GM21786 (cell line): Measurements from ENCODE around the gene FER1L5.

Experiments used
- ATAC-seq: cut with Tn5 transposase; IDR thresholded peaks from one replicate; pipeline ENCODE4 v1.9.1; 2021; ENCODE audit not compliant: unreplicated experiment

FER1L5 gene

DNA sequence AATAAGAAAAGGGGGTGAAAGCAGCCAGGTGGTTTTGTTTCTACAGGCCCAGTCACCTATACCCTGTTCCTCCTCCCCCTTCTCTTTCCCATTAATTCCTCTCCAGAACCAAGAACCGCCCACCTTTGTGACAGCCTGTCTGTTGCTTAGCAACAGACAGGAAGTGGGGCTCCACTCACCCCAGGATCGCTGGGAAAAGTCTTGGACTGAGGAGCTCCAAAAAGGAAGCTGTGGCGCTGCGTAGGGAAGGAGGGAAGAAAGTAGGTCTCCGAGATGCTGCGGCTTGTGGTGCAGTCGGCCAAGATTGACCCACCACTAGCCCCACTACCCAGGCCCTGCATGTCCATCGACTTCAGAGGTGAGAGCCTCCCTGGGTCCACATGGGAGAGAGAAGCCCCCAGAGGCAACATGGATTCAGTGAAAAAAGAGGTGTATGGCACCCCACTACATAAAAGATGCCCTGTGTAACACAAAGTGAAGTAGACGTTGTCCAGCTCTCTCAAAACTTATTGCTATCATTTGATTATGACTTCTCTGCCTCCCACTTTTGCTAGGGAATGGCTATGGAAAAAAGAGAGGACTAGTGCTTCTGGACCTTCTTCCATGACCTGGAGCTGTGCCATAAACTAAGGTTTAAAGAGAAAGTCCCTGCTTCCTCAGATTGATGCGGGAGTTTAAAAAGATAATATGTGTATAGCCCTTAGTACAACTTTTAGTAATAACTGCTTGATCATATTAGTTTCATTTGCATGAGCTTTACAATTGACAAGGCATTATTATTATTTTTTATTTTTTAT lies at the start of gene FER1L5:
Gene FER1L5 (plus strand): TSS at position 201 of the 797 bp plus-strand sequence. CDS start 73 bp downstream, at position 274.
- no peak for ATAC-seq

DNA sequence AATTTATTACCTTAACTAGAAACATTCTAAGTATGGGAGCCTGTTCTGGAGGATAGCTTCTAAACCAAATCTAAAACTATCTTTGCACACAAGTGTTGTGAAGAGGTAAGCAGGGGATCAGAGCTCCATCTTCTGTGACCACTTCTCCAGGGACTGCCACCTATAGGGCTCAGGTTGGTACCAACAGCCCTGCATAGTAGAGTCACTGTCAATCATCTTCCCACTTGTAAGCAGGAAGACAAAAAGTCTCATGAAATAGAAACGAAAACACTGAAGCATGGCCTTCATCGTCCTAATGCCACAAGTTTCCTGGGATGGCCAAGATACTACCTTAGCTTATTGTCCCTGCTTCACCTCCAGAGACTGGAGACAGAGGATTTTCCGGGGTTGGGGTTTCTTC lies 48.3 kb upstream of the FER1L5 start:
- no peak for ATAC-seq

DNA sequence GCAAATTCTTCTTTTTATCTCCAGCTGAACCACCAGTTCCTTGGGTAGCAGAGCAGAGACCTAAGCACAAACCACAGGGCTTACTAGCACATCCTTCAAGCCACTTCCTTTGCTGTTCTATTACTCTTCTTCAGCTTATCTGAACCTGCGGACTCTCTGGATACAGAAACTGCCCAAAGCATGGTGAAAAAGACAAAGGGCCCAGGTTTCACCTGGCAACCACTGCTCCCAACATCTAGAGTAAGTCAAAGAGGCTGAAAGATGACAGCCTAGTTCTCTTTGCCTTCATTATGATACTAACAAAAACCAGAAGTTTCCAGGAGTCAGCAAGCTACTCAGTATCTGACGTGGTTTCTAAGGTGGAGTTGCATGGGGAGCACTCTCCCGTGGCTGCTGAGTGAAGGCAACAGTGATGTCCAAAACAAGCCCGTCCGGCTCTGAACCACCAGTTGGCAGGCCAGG lies 47.8 kb upstream of the FER1L5 start:
- ATAC-seq, result no peak

DNA sequence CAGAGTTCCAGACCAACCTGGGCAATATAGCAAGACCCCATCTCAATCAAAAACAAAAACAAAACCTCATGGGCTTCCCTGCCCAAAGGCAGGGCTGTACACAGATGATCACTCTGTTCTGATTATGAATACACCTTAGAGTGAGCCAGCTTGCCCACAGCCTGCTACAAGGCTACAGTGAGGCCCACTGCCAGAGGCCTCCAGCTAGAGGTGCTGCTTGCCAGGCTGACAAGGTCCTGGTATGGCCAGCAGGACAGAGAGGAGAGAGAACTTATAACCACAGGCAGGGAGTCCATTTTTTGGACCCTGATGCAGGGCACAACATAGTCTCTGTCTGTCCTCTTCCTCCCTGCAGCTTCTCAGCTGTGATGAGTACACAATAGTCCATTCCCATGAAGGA lies 46.0 kb upstream of the FER1L5 start:
- no peak for ATAC-seq

DNA sequence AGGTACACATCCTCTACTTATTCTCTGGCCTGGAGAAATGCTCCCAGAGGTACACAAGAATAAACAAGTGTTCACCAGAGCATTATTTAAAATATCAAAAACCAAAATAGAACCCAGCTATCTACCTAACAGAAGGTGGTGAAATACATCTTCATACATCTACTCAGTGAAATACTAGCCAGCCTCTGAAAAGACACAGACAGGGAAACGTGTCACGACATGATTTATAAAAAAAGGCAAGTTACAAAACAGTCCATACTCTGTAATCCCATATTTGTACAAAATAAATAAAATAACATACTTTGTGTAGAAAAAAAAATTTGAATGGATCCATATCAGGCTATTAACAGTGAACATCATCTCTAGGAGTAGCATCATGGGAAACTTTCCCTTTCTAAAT lies 42.6 kb upstream of the FER1L5 start:
- ATAC-seq, result no peak

DNA sequence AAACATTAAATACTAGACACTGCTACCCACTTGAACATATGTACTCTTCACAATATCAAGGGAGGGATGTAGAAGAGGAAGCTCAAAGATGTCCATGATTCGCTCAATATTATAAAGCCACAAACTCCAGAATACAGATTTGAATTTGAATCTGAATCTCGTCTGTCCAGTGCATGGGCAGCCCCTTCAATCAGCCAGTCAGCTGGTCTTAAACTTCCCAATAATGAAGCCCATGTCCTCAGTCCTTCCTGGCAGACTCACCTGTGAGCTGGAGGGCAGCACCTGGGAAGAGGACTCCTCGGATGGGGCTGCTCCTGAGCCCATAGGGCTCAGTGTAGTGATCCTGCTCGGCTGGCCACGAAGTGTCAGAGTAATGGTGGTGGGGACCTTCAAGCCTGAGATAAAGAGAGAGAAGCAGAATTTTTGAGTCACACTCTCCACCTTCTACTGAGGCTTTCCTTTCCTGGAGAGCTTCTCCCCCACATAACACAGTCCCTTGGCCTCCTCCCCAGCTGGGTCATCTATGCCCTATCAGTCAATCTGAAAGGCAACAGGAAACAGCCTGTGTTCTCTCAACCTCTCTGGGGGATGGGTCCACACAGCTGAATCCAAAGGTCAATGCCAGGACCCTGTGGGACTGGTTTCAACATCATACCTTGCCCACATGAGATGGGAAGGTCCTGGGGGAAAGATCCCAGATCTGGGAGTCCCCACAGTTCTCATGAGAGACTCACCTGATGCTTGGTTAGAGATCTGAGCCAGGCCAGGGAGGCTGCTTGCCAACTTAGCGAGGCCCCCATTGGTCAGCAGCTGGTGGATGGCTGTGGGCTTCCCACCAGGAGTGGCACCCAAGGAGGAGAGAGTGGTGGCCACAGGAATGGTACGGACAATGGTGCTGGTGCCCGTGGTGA lies 40.9 kb upstream of the FER1L5 start:
- ATAC-seq, result no peak

DNA sequence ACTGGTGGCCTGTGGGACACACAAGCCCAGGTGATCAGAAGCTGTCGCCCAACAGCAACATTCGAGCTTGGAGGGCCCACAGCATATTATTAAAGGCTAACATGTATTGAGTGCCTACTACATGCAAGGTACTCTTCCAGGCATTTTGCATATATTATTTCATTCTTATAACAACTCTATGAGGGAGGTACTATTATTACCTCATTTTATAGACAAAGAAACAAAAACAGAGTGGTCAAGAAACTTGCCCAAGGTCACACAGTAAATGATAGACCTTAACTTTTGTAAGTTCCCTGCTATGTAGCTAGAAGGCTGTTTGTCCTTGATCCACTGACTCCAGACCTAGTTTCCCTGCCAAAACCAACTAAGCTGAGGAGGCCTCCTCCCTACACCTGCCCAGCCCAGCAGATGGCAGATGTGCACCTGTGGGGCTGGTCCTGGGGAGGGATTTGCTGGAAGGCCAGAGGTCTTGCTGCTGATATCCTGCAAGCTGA lies 40.2 kb upstream of the FER1L5 start:
- no peak for ATAC-seq

DNA sequence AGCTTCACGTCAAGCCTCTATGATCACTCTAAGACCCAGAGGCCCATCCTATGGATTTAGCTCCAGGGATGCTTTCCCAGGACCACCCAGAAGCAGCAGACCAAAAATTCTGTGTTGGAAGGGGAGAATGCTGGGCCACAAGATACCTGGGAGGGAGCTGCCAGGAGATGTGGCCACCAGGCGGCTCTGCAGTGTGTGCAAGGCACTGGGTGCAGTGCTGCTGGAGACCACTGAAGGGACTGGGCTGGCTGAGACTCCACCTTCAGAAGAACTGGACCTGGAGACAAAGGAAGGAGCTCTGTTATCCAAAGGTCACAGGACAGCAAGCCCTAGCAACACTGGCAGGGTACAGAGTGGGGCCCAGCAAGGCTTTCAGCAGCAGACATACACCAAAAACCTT lies 38.5 kb upstream of the FER1L5 start:
- ATAC-seq, result no peak

DNA sequence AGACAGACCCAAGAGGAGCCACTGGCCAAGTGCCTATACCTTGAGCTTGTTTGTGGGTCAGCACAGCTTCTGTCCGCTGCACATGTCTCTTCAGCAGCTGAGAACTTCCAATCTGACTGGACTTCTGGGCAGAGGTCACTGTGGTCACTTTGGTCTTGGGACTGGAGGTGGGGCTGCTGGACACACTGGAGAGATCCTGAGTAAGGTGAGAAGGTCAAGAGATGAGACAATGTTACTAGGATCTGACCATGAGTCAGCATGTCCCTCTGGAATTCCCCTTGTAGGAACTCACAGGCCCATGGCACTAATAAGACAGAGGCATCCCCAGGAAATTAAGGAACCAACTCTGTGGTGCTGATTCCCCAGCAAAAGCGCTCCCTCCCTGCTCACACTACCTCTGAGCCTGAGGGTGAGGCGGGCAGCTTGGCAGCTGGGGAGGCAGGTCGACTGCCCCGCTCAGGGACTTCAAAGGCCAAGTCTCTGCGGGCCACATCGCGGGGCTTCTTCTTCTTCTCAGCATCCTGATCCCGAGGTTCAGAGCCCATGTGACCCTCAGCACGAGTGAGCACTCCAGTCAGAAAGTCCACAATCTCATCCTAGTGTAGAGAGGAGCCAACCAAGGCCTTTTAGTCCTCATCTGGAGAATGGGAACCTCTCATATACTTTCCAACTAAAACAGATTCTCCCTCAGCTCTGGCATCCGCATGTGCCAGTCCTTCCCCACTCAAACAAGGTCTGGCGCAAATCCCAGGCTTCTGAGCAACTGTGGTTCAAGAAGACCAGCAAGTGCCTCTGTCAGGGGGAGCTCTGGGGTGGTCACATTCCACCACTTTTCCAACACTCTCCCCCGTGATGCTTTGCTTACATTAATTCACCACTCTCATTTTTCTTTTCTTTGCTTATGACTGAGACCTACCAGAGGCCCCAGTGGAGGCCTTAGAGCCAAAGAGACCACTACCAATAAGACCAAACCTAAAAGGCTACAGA lies 33.8 kb upstream of the FER1L5 start:
- ATAC-seq, result no peak

DNA sequence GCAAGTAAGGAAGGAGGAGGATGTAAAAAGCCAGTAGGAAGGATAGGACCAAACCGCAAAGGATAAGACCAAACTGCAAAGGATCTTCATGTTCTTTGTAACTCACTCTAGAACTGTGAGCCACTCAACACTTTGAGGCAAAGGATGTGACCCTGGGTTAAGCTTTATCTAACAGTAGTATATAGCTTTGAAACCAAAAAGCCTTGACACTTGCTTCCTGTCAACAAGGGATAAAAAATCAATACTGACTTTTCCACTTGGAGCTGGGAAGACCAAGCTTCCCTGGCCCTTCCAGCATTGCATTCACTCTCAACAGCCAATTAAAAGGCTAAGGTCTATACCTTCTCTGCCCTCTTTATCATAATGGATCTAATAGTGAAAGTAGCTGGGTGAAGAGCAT lies 26.4 kb upstream of the FER1L5 start:
- no peak for ATAC-seq

DNA sequence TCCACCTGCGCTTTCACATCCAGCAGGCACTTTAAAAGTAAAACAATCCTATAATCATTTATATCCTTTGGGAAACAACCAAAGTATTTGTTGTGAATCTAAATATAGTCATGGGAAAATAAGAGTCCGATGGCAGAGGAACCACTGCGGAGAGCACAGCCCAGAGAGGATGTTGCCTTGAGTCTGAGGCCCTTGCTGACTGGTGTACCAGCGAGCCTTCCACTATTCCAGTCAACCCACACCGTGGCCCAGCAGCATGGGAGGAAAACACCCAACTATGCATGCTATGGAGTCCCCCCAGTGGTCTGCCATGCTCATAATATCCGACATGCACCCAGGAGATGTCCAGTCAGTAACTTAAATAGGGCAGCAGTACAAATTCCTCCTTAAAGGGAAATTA lies 26.0 kb upstream of the FER1L5 start:
- ATAC-seq, result no peak

DNA sequence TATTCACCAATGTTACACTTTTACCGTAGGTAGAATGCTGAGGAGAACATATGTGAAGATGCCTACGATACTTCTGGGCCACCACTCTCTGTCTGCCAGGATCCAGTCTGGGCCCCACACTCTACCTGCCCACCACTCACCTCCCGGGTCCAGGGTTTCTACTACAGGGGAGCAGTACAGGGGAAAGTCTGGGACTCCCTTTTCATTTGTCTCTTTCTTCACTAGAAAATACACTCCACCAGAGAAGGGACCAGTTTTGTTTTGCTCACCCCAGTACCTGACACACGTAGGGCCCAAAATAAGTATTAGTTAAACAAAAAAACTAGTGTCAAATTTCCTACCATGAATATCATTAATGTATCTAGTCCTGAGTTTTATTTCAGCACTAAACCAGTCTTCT lies 25.6 kb upstream of the FER1L5 start:
- no peak for ATAC-seq

DNA sequence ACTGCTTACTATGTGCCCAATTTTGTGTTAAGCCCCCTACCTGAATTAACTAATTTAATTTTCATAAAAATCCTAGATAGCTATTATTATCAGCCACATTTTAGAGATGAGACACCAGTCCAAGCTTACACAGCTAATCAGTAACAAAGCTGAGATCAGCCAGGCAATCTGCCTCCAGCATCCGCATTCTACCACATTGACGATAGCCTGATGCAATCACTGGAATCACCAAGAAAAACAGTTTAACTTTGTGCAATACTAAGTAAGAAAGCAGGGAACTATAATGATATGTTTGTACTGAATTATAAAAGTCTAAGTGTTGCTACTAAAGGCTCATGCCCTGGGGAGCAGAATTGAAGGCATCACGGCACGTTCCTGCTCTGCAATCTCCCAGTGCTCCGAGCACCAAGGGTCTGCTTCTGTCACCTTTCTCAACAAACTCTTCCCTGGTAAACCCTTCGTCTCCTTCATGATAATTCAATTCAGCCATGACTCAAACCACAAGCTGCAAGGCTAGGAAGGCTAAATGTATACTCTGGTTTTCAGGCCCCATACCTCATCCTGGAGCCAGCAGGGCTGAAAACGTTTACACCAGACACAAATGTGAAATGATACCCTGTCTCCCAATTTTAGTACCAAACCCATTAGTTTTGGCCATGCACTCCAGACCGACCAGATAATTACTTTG lies 23.8 kb upstream of the FER1L5 start:
- no peak for ATAC-seq

DNA sequence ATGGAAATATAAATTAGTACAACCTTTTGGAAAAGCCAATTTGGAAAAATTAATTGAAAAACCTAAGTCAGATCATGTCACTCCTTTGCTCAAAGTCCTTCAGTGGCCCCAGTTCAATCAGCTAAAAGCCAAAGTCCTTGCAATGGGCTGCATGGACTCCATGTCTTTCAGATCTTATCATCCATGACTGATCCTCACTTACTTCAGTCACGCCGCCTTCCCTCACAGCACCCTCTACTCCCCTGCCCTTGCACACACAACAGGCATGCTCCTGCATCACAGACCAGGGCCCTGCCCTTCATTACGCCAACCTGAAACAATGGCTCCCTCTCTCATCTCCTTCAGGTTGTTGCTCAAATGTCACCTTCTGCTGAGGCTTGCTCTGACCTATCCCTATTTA lies 20.0 kb upstream of the FER1L5 start:
- no peak for ATAC-seq

DNA sequence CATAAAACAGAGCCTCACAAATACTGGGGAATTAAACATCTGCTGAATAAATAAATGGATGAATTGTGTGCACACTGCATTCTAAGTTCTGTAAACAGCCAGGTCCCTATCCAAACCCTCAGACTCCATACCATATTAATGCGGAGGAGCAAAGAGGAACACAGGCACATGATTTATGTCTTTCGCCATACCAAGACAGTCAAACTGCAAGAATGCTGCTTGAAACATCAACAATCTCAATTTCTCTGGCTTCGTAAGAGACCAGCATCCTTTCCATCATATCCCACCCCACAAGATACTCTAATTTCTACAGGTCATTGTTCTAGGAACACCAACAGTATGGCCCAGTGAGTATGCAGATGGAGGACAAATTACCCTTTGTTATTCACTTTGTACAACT lies 19.4 kb upstream of the FER1L5 start:
- no peak for ATAC-seq

DNA sequence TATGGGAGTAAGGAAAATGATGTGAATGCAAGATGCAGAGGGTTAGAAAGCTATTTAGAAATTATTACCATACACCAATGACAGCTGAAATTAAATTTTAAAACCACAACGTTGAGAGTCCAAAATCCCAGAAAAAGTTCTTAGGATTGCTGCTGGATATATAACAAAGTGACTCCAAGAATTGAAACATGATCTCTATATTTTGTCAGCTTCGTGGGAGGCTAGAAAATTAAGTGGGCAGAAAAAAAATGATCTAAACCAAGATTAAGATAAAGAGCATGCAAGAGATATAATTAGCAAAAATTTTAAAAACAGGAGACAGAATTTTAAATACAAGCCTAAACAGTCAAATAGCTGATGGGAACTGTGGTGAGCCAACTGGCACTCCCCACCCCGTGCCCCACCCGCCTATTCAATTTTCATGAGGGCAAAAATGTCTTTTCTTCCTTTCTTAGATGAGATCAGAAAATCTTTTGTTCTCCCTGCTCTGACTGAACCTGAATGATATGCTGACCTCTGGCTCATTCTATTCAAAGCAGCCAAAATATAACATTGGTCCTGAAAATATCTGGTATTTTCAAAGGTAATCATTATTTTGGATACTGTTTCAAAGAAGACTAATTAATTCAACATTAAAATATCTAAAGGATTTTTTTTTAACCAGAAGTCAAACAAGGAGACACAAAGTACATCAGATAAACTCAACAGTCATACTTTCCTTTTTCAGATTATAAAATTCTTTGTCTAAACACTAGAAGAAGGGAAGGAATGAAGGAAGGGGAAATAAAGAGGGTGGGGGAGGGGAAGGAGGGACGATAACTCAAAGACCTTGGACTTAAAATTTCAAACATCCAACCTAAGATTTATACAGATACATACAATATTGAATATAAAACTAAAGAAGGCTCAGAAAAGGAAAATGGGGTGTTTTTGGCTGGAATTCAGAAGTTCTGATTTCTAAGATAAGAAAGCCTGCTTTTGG lies 16.7 kb upstream of the FER1L5 start:
- no peak for ATAC-seq

DNA sequence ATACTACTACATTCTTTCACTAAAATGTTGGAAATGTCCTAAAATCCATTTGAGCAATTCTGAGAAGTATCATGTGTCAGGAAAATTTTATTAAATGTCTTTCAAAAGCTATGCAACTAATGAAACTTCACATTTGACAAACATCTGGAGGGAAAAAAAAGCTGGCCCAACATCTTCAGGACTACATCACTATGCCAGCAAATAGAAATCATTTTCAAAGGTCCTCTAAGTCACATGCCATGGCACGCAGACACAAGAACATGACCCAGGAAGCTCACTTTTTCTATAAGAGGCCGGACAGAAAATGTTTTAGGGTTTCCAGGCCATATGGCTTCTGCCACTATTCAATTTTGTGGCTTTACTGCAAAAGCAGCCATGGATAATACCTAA lies 16.0 kb upstream of the FER1L5 start:
- ATAC-seq, result no peak

DNA sequence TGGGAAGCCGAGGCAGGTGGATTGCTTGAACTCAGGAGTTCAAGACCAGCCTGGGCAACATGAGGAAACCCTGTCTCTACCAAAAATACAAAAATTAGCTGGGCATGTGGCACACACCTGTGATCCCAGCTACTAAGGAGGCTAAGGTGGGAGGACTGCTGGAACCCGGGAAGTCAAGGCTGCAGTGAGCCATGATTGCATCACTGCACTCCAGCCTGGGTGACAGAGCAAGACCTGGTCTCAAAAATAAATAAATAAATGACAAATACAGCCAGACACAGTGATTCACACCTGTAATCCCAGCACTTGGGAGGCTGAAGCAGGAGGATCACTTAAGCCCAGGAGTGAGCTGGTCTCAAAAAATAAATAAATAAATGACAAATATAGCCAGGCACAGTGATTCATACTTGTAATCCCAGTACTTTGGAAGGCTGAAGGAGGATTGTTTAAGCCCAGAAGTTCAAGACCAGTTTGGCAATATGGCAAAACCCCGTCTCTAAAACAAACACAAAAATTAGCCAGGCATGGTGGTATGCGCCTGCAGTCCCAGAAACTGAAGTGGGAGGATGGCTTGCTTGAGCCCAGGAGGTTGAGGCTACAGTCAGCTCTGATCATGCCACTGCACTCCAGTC lies 10.6 kb upstream of the FER1L5 start:
- no peak for ATAC-seq
